ENCODE results near the gene SLC8A1. TPM values are rescaled to one million over a fixed set of nuclear protein-coding genes. Genes with fewer than 3 reads are reported as not detected.

SLC8A1 gene
- total RNA-seq, 1 donor from 2014 or later: 9.6 TPM

DNA sequence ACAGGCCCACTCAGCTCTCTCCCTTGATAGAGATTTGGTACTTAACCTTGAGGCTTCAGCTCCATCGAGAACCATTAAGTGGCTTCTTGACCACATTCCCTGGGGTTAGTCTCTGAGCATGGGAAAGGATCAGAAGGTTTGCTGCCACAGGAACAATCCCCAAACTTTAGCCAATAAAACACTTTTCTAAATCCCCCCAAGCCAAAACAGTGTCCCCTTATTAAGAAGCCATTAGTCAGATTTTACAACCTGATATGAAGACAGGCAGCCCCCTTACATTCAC lies 37.7 kb upstream of the SLC8A1 start:
- Histone ChIP-seq H3K27me3 (no peaks in the 10 kb centered on the region), H4K20me1 (ENCODE audit: low read depth) (no peaks in the 10 kb centered on the region), H3K4me2 (no peak overlapping the region), H2AFZ (replicated peaks) (no peak overlapping the region), H3K9me3 (ENCODE audit: low read depth) (no peaks in the 10 kb centered on the region), H3K9ac (no peak overlapping the region), H3F3A (ENCODE audit: low read depth) (no peaks in the 10 kb centered on the region), H3K79me2 (ENCODE audit: low read depth) (no peaks in the 10 kb centered on the region), H3K4me3 (no peak overlapping the region), H3K27ac (no peak overlapping the region), H3K4me1 (peaks cover 11% of the 10 kb centered on the region), H3K36me3 (no peaks in the 10 kb centered on the region)
- no peaks in the 10 kb centered on the region for H3K27me3 Mint-ChIP-seq (ENCODE audit: insufficient read depth, low read depth)
- H3K36me3 Mint-ChIP-seq: no peaks in the 10 kb centered on the region
- H3K4me1 Mint-ChIP-seq: peaks cover 22% of the 10 kb centered on the region
- TF ChIP-seq, protein P1, sequence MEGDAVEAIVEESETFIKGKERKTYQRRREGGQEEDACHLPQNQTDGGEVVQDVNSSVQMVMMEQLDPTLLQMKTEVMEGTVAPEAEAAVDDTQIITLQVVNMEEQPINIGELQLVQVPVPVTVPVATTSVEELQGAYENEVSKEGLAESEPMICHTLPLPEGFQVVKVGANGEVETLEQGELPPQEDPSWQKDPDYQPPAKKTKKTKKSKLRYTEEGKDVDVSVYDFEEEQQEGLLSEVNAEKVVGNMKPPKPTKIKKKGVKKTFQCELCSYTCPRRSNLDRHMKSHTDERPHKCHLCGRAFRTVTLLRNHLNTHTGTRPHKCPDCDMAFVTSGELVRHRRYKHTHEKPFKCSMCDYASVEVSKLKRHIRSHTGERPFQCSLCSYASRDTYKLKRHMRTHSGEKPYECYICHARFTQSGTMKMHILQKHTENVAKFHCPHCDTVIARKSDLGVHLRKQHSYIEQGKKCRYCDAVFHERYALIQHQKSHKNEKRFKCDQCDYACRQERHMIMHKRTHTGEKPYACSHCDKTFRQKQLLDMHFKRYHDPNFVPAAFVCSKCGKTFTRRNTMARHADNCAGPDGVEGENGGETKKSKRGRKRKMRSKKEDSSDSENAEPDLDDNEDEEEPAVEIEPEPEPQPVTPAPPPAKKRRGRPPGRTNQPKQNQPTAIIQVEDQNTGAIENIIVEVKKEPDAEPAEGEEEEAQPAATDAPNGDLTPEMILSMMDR (IDR thresholded peaks at IDR 0.05): no peak
- TF ChIP-seq EZH2phosphoT487 (IDR thresholded peaks at IDR 0.05) (no peak), EZH2 (IDR thresholded peaks at IDR 0.05) (no peak)
- no peak overlapping the region for H3K4me3 Mint-ChIP-seq
- no peaks in the 10 kb centered on the region for H3K9me3 Mint-ChIP-seq
- DNase-seq (ENCODE audit: low spot score): no peak
- H3K27ac Mint-ChIP-seq: no peak overlapping the region

DNA sequence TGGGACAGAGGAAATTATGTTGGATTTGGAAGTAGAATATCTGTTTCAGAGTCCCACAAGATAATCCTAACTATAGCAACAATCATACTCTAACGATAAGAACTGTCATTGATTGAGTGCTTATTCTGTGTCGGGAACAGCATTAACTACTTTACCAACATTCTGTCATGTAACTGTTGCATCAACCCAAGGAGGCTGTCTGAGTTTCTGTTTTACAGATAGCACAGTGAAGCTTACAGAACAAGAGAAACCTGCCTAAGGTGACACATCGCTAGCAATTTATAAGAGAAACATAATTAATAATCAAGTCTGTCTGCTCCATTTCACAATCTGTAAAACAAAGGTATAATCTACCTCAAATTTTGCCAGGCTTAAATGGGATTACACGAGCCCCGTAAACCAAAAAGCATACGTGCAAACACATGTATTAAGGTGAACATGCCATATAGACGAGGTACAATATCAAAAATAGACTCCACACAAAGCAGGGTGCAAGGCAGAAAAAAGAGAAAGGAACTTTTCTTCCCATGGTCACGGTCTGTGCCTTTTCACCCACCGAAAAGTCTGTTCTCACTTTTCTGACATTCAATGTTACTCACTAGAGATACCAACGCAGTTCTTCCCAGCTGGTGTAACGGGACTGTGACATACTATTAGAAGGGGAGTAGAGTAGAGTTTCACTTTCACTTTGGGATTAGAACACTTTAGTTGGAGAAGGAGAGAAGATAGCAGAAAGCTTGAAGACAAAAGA lies 37.2 kb upstream of the SLC8A1 start:
- Histone ChIP-seq H3K9me3 (ENCODE audit: low read depth) (no peaks in the 10 kb centered on the region), H3K36me3 (no peaks in the 10 kb centered on the region), H4K20me1 (ENCODE audit: low read depth) (no peaks in the 10 kb centered on the region), H3K4me3 (no peak overlapping the region), H3K27me3 (no peaks in the 10 kb centered on the region), H3F3A (ENCODE audit: low read depth) (no peaks in the 10 kb centered on the region), H3K9ac (no peak overlapping the region), H3K4me2 (no peak overlapping the region), H3K4me1 (peaks cover 11% of the 10 kb centered on the region), H2AFZ (replicated peaks) (no peak overlapping the region), H3K27ac (no peak overlapping the region), H3K79me2 (ENCODE audit: low read depth) (no peaks in the 10 kb centered on the region)
- H3K4me1 Mint-ChIP-seq: peaks cover 22% of the 10 kb centered on the region
- DNase-seq (ENCODE audit: low spot score): no peak
- no peaks in the 10 kb centered on the region for H3K9me3 Mint-ChIP-seq
- H3K27me3 Mint-ChIP-seq (ENCODE audit: insufficient read depth, low read depth): no peaks in the 10 kb centered on the region
- no peak overlapping the region for H3K27ac Mint-ChIP-seq
- no peaks in the 10 kb centered on the region for H3K36me3 Mint-ChIP-seq
- TF ChIP-seq, protein P1 (IDR thresholded peaks at IDR 0.05): no peak
- TF ChIP-seq EZH2phosphoT487 (IDR thresholded peaks at IDR 0.05): no peak
- TF ChIP-seq EZH2 (IDR thresholded peaks at IDR 0.05): no peak
- no peak overlapping the region for H3K4me3 Mint-ChIP-seq

DNA sequence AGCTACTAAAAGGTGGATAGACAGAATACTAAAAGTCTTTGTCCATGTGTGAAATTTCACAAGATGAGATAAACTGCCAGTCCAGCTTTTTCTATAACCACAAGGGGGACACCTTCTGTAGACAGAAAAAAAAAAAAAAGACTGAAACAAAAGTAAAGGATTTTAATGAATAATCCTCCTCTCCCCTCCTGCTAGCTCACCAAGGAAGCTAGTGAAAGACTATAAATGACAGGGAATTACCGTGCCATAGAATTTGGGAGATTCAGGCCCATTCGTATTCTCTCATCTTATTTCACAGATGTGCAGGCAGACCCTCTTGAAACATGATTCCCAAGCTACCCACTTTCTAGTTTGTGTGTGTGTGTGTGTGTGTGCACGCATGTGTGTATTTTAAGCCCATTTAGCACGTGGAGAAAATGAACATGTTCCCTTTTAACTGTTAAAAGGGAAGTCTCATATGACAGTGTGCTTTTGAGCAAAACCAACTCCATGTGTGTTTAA lies 36.3 kb upstream of the SLC8A1 start:
- Histone ChIP-seq H3K4me1 (peaks cover 11% of the 10 kb centered on the region), H3K4me2 (no peak overlapping the region), H3K27ac (no peak overlapping the region)

More for the DNA sequence above, 36.3 kb upstream of the SLC8A1 start:
- Histone ChIP-seq H3K36me3 (no peaks in the 10 kb centered on the region), H3K27me3 (no peaks in the 10 kb centered on the region), H3F3A (ENCODE audit: low read depth) (no peaks in the 10 kb centered on the region), H3K79me2 (ENCODE audit: low read depth) (no peaks in the 10 kb centered on the region), H3K9me3 (ENCODE audit: low read depth) (no peaks in the 10 kb centered on the region), H3K9ac (no peak overlapping the region), H2AFZ (replicated peaks) (no peak overlapping the region), H3K4me3 (no peak overlapping the region), H4K20me1 (ENCODE audit: low read depth) (no peaks in the 10 kb centered on the region)
- Mint-ChIP-seq H3K27ac (no peak overlapping the region), H3K9me3 (no peaks in the 10 kb centered on the region), H3K4me3 (no peak overlapping the region), H3K36me3 (no peaks in the 10 kb centered on the region), H3K27me3 (ENCODE audit: insufficient read depth, low read depth) (no peaks in the 10 kb centered on the region), H3K4me1 (peaks cover 22% of the 10 kb centered on the region)
- DNase-seq (ENCODE audit: low spot score): peak; percentile 58
- TF ChIP-seq, protein P1 (IDR thresholded peaks at IDR 0.05): peak; percentile 70
- TF ChIP-seq EZH2 (IDR thresholded peaks at IDR 0.05): no peak
- TF ChIP-seq EZH2phosphoT487 (IDR thresholded peaks at IDR 0.05): no peak

Data from neural progenitor cell (in vitro differentiated cells).